DOHH2 (cell line): Measurements from ENCODE around the gene MIER3.

ENCODE experiments used
- H3F3A ChIP-seq: fragments of 200-600 bp; sonication (generic), shearing (Covaris generic); 2 replicates; pipeline ENCODE4 v1.6.0; 2016; ENCODE audit warnings: antibody characterized with exemption, mild to moderate bottlenecking; ENCODE audit not compliant: control insufficient read depth, insufficient read depth
- H3K27ac ChIP-seq: fragments of 200-600 bp; sonication (generic); 2 replicates; pipeline ENCODE4 v1.5.1; 2014; ENCODE audit warnings: low read depth, mild to moderate bottlenecking, low read length, moderate library complexity
- H3K27me3 ChIP-seq: fragments of 200-600 bp; sonication (generic); 2 replicates; pipeline ENCODE4 v1.6.1; 2014; ENCODE audit warnings: mild to moderate bottlenecking, low read length, mixed read lengths; ENCODE audit not compliant: control insufficient read depth
- H3K36me3 ChIP-seq: fragments of 200-600 bp; sonication (generic); 2 replicates; pipeline ENCODE4 v1.6.1; 2014; ENCODE audit warnings: mild to moderate bottlenecking, low read length, moderate library complexity, mixed read lengths; ENCODE audit not compliant: control insufficient read depth
- H3K4me1 ChIP-seq: fragments of 200-600 bp; sonication (generic); 2 replicates; pipeline ENCODE4 v1.6.1; 2014; ENCODE audit warnings: mild to moderate bottlenecking, low read length, mixed read lengths; ENCODE audit not compliant: control insufficient read depth
- H3K4me2 ChIP-seq: fragments of 200-600 bp; sonication (generic); 2 replicates; pipeline ENCODE4 v1.6.0; 2014; ENCODE audit warnings: mild to moderate bottlenecking, low read length, moderate library complexity
- H3K4me3 ChIP-seq: fragments of 200-600 bp; sonication (generic); 2 replicates; pipeline ENCODE4 v1.5.1; 2014; ENCODE audit warnings: mild to moderate bottlenecking, low read length, mixed read lengths
- H3K79me2 ChIP-seq: fragments of 200-600 bp; sonication (generic); 2 replicates; pipeline ENCODE4 v1.6.1; 2014; ENCODE audit warnings: mild to moderate bottlenecking, low read length, mixed read lengths; ENCODE audit not compliant: control insufficient read depth
- H3K9me2 ChIP-seq: fragments of 200-600 bp; sonication (generic); replicated peaks from 2 replicates; pipeline ENCODE4 v1.6.1; 2014; ENCODE audit warnings: mild to moderate bottlenecking, low read length, mixed read lengths; ENCODE audit not compliant: control insufficient read depth
- H3K9me3 ChIP-seq: fragments of 200-600 bp; sonication (generic); 2 replicates; pipeline ENCODE4 v1.6.1; 2014; ENCODE audit warnings: antibody characterized with exemption, low read length, mixed read lengths; ENCODE audit not compliant: control insufficient read depth, insufficient read depth
- H4K20me1 ChIP-seq: fragments of 200-600 bp; sonication (generic); 2 replicates; pipeline ENCODE4 v1.6.0; 2014; ENCODE audit warnings: low read depth, mild to moderate bottlenecking, antibody characterized with exemption, low read length, moderate library complexity; ENCODE audit not compliant: control insufficient read depth, insufficient read depth
- CTCF ChIP-seq: fragments of 200-600 bp; sonication (generic); IDR thresholded peaks from one replicate; pipeline ENCODE4 v1.5.1; 2014; ENCODE audit warnings: antibody characterized with exemption, mild to moderate bottlenecking, low read depth, low read length; ENCODE audit not compliant: poor library complexity, severe bottlenecking
- EZH2phosphoT487 ChIP-seq: fragments of 200-600 bp; sonication (generic); IDR thresholded peaks from 2 replicates; pipeline ENCODE4 v1.6.1; 2017; ENCODE audit warnings: borderline replicate concordance, mild to moderate bottlenecking, antibody characterized with exemption, low read length, moderate library complexity, mixed read lengths

MIER3 gene

GRCh38 chr5:56900395-56900794 is 51.5 kb downstream of the MIER3 start:
- H3K4me2 ChIP-seq = no peak overlapping the region
- no peaks in the 10 kb centered on the region for H3K79me2 ChIP-seq
- H3K9me3 ChIP-seq = no peaks in the 10 kb centered on the region
- H3K36me3 ChIP-seq = no peaks in the 10 kb centered on the region
- no peak for TF ChIP-seq CTCF
- H4K20me1 ChIP-seq = no peaks in the 10 kb centered on the region
- H3K4me1 ChIP-seq = no peaks in the 10 kb centered on the region
- H3K27ac ChIP-seq = no peak overlapping the region
- no peak overlapping the region for H3K4me3 ChIP-seq
- H3K9me2 ChIP-seq = no peaks in the 10 kb centered on the region
- H3K27me3 ChIP-seq = no peaks in the 10 kb centered on the region
- H3F3A ChIP-seq = no peaks in the 10 kb centered on the region; the same call in 1 of the 2 replicates

- no peak for TF ChIP-seq CTCF
- TF ChIP-seq EZH2phosphoT487 = no peak
- Histone ChIP-seq H3F3A (no peaks in the 10 kb centered on the region; the same call in 1 of the 2 replicates), H4K20me1 (no peaks in the 10 kb centered on the region), H3K4me1 (no peaks in the 10 kb centered on the region), H3K9me3 (no peaks in the 10 kb centered on the region), H3K36me3 (peaks cover 18% of the 10 kb centered on the region), H3K27me3 (no peaks in the 10 kb centered on the region), H3K9me2 (no peaks in the 10 kb centered on the region), H3K27ac (no peak overlapping the region), H3K4me2 (no peak overlapping the region), H3K79me2 (no peaks in the 10 kb centered on the region), H3K4me3 (no peak overlapping the region)
Observed at GRCh38 chr5:56898213-56898612, 53.7 kb downstream of the MIER3 start.

GRCh38 chr5:56896763-56897162 is 55.2 kb downstream of the MIER3 start:
- Histone ChIP-seq H3K4me2 (no peak overlapping the region), H3K27me3 (no peaks in the 10 kb centered on the region), H3K79me2 (no peaks in the 10 kb centered on the region), H3K27ac (no peak overlapping the region), H4K20me1 (no peaks in the 10 kb centered on the region), H3K9me3 (no peaks in the 10 kb centered on the region), H3K9me2 (no peaks in the 10 kb centered on the region), H3K4me1 (no peaks in the 10 kb centered on the region), H3F3A (no peaks in the 10 kb centered on the region; the same call in 1 of the 2 replicates), H3K36me3 (peaks cover 24% of the 10 kb centered on the region), H3K4me3 (no peak overlapping the region)
- TF ChIP-seq CTCF (no peak), EZH2phosphoT487 (no peak)
